A549 (cell line): Measurements from ENCODE around the gene SGCD.

Source experiments
- EP300 ChIP-seq, 2 experiments: fragments of >200 bp; sonication (Bioruptor Twin); formaldehyde crosslinking; IDR thresholded peaks; 2 replicates in 1 of 2; 3 replicates in 1 of 2; pipeline ENCODE4 v1.6.1; 2016 to 2017
- PHF8 ChIP-seq: fragments of 200-600 bp; sonication (generic); IDR thresholded peaks from 2 replicates; pipeline ENCODE4 v1.6.1; 2016; ENCODE audit warnings: low read depth, mild to moderate bottlenecking, antibody characterized with exemption, moderate library complexity, borderline replicate concordance

- TF ChIP-seq PHF8 (no peak), EP300 (IDR thresholded peaks at IDR 0.05) (no peak)
Observed at GRCh38 chr5:156597276-156597675, 270.3 kb downstream of the SGCD start.
